GM10266 (cell line): ENCODE results near the gene MELK.

Experiments
- DNase-seq: peaks from one replicate; pipeline ENCODE4 v3.0.0; 2012; ENCODE audit errors: extremely low spot score
- TF ChIP-seq, protein P1 (sequence below): IDR thresholded peaks from 2 replicates; pipeline ENCODE4 v1.5.1; 2012; ENCODE audit warnings: mild to moderate bottlenecking, low read depth; ENCODE audit not compliant: control insufficient read depth, insufficient read depth; ENCODE audit errors: missing control alignments

The MELK gene

DNA sequence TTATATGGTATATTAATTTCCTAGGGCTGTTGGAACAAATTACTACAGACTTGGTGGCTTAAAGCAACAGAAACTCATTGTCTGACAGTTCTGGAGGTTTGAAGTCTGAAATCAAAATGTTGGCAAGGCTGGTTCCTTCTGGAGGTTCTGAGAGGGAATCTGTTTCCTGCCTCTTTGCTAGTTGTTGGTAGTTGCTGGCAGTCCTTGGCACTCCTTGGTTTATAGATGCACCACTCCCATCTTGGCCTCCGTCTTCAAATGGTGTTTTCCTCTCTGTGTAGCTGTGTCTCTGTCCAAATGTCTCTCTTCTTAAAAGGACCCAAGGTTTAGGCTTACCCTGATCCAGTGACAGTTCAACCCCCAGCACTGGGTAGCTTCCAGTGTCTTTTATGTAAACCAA lies 17.5 kb downstream of the MELK start:
- TF ChIP-seq, protein P1, sequence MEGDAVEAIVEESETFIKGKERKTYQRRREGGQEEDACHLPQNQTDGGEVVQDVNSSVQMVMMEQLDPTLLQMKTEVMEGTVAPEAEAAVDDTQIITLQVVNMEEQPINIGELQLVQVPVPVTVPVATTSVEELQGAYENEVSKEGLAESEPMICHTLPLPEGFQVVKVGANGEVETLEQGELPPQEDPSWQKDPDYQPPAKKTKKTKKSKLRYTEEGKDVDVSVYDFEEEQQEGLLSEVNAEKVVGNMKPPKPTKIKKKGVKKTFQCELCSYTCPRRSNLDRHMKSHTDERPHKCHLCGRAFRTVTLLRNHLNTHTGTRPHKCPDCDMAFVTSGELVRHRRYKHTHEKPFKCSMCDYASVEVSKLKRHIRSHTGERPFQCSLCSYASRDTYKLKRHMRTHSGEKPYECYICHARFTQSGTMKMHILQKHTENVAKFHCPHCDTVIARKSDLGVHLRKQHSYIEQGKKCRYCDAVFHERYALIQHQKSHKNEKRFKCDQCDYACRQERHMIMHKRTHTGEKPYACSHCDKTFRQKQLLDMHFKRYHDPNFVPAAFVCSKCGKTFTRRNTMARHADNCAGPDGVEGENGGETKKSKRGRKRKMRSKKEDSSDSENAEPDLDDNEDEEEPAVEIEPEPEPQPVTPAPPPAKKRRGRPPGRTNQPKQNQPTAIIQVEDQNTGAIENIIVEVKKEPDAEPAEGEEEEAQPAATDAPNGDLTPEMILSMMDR, result no peak
- no peak for DNase-seq

DNA sequence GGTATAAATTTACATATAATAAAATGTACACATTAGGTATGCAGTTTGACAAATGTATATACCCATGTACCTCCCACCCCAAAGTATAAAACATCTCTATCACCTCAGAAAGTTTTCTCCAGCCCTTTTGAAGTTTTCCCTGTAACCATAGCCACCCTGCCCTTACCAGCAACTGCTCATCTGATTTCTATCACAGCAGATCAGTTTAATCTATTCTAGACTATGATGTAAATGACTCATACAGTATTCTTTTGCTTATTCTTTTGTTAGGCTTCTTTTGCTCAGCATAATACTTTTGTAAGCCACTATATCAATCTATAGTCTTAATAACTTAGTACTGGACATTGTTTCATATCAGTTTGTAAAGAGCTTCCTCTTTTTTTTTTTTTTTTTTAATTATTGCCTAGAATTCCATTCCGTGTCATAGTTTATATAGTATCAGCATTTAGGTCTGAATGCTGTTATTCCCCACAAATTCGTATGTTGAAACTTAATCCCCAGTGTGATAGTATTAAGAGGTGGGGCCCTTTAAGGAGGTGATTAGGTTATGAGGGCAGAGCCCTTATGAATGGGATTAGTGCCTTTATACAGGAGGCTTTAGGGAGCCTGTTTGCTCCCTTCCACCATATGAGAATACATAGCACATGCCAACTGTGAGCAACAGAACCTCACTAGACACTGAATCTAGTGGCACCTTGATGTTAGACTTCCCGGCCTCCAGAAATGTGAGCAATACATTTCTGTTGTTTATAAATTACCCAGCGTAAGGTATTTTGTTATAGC lies 20.3 kb downstream of the MELK start:
- DNase-seq, result no peak
- TF ChIP-seq, protein P1, result no peak

DNA sequence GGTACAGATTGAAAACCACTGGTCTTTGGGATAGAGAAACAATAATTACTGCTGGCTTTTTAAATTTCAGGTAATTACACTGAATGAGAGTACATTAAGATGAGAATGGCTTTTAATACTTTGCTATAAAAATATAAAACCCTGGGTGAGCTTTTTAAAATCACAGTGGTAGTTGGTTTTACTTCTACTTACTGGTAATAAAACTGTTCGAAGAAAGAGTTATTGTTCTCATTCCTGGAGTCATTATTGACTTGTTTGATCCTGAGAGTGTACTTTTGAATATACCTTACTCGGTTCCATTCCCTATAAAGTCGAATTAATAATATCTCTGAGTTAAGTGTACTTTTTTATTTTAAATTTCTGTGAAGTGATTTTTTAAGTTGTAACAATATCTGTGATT lies 21.5 kb downstream of the MELK start:
- no peak for DNase-seq
- TF ChIP-seq, protein P1, result no peak

DNA sequence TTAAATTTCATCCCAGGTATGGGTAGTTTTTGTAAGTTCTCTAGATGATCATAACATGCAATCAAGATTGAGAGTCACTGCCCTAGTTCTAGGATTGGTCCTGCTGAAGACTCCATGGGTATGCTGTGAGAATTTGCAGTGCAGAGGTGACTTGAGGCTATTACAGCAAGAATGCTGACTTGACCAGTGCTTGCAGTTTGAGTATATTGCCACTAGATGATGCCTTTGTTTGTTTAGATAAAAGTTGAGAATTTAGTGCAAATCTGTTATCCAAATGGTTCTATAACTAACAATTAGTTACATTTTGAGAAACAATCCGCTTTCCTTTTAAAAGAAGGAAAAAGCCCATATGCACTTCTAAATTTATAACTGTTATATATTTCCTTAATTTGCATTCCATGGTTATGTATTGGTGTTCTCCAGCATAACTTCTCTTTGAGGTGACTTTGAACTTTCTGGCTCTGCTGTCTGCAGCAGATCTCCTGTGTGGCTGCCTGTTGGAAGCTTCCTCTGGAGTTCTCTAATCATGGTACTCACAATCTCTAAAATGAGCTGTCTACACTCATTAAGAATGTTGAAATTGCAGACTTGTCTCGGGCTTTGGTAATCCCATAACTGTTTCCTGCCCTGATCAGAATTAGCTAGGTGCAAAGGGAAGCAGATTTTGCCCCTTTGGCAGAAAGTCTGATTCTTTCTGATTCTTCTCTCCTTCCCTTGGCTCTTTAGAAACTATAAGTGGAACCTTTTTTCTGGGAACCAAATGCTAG lies 24.9 kb downstream of the MELK start:
- no peak for DNase-seq
- TF ChIP-seq, protein P1, result peak; percentile 55

DNA sequence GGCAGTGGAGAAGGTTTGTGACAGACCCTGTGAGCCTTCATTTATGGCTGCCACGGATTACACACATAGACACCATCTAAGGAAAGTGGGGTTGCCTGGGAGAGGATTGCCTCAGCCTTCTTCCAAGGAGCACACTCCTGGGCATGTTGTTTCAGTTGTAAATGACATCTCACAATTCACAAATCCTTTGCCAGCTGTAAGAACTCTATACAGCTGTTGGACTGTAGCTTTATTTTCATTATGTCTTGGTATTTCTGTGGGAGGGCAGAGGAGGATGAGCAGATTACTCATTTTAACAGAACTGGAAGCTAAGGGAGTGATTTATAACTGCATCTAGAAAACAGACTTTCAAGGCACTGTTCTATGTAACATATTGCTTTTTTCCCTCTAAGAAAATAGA lies 25.6 kb downstream of the MELK start:
- DNase-seq, result no peak
- TF ChIP-seq, protein P1, result no peak

DNA sequence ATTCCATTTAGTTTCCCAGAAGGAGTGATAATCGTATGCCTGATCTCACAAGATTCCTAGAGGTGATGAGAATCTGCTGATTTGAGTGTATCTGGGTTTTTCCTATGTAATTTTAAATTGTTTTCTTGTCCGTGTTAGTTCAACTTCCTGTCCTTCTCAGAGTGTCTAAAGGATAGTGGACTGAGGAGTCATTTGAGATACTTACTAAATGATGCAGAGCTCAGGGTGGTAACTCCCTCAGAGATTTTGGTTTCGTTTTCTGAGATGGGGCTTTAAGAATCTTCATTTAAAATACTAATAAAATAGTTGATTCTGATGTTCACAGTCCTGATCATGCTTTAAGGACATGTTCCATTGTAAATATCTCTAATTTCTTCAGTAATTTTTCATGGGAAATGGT lies 30.3 kb downstream of the MELK start:
- TF ChIP-seq, protein P1, result no peak
- peak; percentile 63 for DNase-seq

DNA sequence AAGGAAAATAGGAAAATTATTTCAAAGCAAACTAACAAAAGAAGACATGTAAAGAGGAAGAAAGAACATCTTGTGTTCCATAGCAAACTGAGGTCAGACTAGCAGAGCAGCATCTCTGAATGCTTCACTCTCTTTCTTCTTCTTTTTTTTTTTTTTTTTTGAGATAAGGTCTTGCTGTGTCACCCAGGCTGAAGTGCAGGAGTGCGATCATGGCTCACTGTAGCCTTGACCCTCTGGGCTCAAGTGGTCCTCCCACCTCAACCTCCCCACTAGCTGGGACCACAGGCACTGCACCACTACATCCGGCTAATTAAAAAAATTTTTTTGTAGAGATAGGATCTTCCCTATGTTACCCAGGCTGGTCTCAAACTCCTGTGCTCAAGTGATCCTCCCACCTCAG lies 36.6 kb downstream of the MELK start:
- DNase-seq, result no peak
- TF ChIP-seq, protein P1, result no peak
